NCI-H2029 (cell line): ENCODE measurements around the gene UHRF1.
"Not testable (repeated sequence)": the region's sequence is repeated elsewhere in the genome, so short reads cannot be mapped to it uniquely, and the experiment has no call there.

Source experiments
- DNase-seq: peaks from one replicate; lab custom pipeline; 2025; lab: John Stamatoyannopoulos, UW

The UHRF1 gene

GRCh38 chr19:4909156-4909896 lies at the start of gene UHRF1:
Gene UHRF1, plus strand, starts transcription at chr19:4909501. Its CDS starts 1,385 bp downstream, at chr19:4910886.
- DNase-seq = no peak

DNA sequence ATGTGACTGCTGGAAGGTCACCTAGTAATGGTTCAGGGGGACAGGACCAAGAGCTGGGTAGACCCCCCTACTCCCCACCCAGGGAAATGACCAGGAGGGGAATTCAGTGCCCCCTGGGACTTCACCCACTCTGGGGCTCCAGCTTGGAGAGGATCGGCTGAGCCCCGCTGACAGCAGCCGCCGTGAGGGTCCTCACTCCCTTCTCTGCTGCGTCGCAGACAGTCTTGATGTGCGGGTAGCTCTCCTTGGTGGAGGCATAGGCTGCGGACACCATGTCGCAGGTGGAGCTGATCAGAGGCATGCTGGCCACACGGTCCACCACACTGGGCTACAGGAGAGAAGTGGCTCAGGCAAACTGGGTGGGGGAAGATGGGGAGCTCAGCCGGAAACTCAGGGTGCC lies 49.6 kb upstream of the UHRF1 start:
- DNase-seq = no peak

- DNase-seq = peak; percentile 29
Measured at GRCh38 chr19:4861147-4861546, 48.2 kb upstream of the UHRF1 start.

- no peak for DNase-seq
Measured at GRCh38 chr19:4866595-4867424, 42.5 kb upstream of the UHRF1 start.

DNA sequence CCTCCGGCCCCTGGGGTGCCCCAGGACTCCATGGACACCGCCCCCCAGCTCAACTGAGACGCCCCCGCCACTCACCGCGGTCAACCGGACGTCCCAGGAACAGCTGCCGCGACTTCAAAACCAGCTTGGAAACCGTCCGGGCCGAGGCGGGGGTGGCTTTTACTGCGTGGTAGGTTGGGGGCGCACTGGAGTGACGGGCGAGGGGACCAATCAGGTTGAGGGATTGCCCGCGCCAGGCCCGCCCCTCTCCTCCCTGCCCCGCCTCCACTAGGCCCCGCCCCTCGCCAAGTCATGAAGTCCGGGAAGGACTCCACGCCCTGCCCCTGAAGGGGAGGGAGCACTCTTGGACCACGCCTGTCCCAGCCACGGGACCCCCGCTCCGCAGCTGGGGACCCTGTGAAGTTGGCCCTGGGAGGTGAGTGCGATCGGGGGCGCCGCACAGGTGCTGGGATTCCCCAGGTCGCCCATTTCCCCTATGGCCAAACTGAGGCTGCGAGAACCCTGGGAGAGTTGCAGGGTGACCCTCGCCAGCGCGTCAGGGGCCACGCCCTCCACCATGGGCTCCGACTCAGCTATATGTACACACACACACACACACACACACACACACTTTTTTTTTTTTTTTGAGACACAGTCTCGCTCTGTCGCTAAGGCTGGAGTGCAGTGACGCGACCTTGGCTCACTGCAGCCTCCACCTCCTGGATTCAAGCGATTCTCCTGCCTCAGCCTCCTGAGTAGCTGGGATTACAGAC lies 41.6 kb upstream of the UHRF1 start, which contains the start of gene PLIN3:
Gene PLIN3 (minus strand): TSS at position 134 of the 752 bp plus-strand sequence. CDS start 6,273 bp downstream, outside the sequence.
- peak; percentile 85 for DNase-seq

GRCh38 chr19:4868286-4868834 lies 40.9 kb upstream of the UHRF1 start:
- no peak for DNase-seq

GRCh38 chr19:4870025-4870700 lies 39.1 kb upstream of the UHRF1 start:
- DNase-seq = no peak

- DNase-seq = no peak
Measured at GRCh38 chr19:4871711-4872110, 37.6 kb upstream of the UHRF1 start.

GRCh38 chr19:4873930-4874329 lies 35.4 kb upstream of the UHRF1 start:
- no peak for DNase-seq

- DNase-seq = no peak
Measured at GRCh38 chr19:4877753-4878490, 31.4 kb upstream of the UHRF1 start.

DNA sequence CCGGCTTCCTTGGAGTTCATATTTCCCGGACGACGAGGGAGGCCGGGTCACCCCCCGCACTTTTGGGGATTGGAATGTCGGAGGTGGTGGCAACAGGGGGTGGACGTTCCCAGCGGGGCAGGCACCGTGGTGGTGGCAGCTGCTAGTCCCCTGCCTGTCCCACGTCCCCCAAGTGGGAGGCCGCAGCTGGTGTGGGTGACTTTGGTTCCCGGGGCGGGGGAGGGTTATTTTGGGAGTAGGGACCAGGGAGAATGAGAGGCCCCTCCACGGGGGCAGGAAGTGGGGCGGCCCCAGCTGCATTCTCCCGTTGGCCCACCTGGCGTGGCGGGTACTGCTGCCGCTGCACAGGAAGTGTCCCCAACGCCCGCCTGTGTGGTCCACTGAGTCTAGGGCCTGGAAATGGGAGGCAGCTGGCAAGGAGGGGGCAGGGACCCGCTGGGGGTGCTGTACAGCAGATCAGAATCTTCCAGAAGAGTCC lies 30.8 kb upstream of the UHRF1 start:
- no peak for DNase-seq

DNA sequence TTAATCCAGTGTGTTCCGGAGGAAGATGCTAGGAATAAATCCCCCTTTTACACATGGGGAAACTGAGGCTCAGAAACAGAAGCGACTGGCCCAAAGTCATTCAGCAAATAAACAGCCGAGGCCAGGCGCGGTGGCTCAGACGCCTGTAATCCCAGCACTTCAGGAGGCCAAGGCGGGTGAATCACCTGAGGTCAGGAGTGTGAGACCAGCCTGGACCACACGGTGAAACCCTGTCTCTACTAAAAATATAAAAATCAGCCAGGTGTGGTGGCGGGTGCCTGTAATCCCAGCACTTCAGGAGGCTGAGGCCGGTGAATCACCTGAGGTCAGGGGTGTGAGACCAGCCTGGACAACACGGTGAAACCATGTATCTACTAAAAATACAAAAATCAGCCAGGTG lies 30.3 kb upstream of the UHRF1 start:
- DNase-seq = no peak

- DNase-seq = not testable (repeated sequence)
Measured at GRCh38 chr19:4882874-4883273, 26.4 kb upstream of the UHRF1 start.

DNA sequence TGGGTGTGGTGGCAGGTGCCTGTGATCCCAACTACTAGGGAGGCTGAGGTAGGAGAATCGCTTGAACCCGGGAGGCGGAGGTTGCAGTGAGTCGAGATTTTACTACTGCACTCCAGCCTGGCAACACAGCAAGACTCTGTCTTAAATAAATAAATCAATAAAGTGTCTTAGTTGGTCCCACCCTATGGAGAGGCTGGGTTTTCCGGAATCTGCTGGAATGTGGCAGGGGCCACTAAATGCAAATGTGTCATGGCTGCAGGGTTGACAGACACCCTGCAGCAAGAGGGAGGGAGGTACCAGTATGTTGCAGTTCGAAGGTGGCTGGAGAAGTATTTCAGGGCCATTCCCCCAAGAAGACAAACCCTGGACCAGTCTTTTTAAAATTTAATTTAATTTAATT lies 24.3 kb upstream of the UHRF1 start:
- DNase-seq = not testable (repeated sequence)

- DNase-seq = not testable (repeated sequence)
Measured at GRCh38 chr19:4887803-4888202, 21.5 kb upstream of the UHRF1 start.

DNA sequence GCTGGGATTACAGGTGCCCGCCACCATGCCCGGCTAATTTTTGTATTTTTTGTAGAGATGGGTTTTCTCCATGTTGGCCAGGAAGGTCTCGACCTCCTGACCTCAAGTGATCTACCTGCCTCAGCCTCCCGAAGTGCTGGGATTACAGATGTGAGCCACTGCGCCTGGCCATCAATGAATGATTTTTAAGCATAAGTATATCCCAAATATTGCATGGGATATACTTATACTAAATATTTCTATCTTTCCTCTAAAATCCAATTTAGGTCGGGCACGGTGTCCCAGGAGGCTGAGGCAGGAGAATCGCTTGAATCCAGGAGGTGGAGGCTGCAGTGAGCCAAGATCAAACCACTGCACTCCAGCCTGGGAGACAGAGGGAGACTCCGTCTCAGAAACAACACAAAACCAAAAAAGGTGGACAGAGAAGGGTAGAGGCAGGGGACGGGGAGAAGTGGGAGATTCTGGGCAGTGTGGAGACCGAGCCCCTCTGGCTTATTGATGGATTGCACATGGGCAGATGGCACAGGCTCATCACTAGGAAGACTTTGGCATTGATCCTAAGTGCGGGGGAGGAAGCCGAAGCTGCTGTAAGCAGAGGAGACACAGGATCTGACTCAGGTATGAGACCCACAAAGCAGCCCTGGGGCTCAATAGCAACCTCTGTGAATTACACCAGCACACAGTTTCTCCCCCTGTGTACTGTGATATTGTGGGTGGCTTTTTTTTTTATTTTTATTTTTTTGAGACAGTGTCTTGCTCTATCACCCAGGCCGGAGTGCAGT lies 20.1 kb upstream of the UHRF1 start:
- DNase-seq = no peak

GRCh38 chr19:4891066-4891465 lies 18.2 kb upstream of the UHRF1 start:
- DNase-seq = no peak

DNA sequence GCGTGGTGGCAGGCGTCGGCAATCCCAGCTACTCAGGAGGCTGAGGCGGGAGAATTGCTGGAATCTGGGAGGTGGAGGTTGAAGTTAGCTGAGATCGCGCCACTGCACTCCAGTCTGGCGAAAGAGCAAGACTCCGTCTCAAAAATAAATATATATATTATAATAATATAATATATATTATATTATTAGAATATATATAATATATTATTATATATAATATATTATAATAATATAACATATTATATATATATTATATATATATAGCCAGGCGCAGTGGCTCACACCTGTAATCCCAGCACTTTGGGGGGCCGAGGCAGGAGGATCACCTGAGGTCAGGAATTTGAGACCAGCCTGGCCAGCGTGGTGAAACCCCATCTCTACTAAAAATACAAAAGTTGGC lies 16.3 kb upstream of the UHRF1 start:
- not testable (repeated sequence) for DNase-seq

- no peak for DNase-seq
Measured at GRCh38 chr19:4896372-4896771, 12.9 kb upstream of the UHRF1 start.

DNA sequence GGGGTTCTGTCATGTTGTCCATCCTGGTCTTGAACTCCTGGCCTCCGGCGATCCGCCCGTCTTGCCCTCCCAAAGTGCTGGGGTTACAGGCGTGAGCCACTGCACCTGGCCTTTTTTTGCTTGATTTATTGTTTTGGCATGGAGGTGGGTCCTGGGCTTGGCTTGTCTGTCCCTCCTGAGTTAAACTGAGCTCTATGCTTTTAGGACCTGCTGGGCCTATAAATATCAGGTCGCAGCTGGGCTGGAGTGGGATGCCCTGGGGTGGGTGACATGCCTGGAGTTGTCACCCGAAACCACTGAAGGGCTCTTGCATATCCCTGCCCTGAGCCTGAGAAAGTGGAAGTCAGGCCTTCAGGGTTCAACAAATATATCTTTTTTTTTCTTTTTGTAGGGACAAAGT lies 12.2 kb upstream of the UHRF1 start:
- DNase-seq = no peak
